GM19372 (cell line): ENCODE measurements around the gene AGAP1.

Source experiments
- ATAC-seq: cut with Tn5 transposase; IDR thresholded peaks from one replicate; pipeline ENCODE4 v1.9.1; 2021; ENCODE audit warnings: mild to moderate bottlenecking, low read depth, moderate library complexity; ENCODE audit not compliant: unreplicated experiment

AGAP1 gene

GRCh38 chr2:235527806-235528469, 34.1 kb downstream of the AGAP1 start:
- no peak for ATAC-seq

- no peak for ATAC-seq
Measured at GRCh38 chr2:235529621-235530020, 35.8 kb downstream of the AGAP1 start.

GRCh38 chr2:235530735-235531134, 36.9 kb downstream of the AGAP1 start:
- ATAC-seq: no peak

GRCh38 chr2:235532307-235532706, 38.5 kb downstream of the AGAP1 start:
- ATAC-seq: no peak

- no peak for ATAC-seq
Measured at GRCh38 chr2:235533198-235533597, 39.4 kb downstream of the AGAP1 start.

- ATAC-seq: no peak
Measured at GRCh38 chr2:235533616-235534385, 40.0 kb downstream of the AGAP1 start.

GRCh38 chr2:235534678-235535422, 41.0 kb downstream of the AGAP1 start:
- no peak for ATAC-seq

- ATAC-seq: no peak
Measured at GRCh38 chr2:235535423-235536130, 41.7 kb downstream of the AGAP1 start.

- no peak for ATAC-seq
Measured at GRCh38 chr2:235536711-235537110, 42.9 kb downstream of the AGAP1 start.

GRCh38 chr2:235537186-235537585, 43.3 kb downstream of the AGAP1 start:
- ATAC-seq: no peak

GRCh38 chr2:235537587-235537986, 43.7 kb downstream of the AGAP1 start:
- ATAC-seq: no peak

- ATAC-seq: no peak
Measured at GRCh38 chr2:235538144-235538639, 44.3 kb downstream of the AGAP1 start.

GRCh38 chr2:235538981-235539380, 45.1 kb downstream of the AGAP1 start:
- no peak for ATAC-seq

- ATAC-seq: no peak
Measured at GRCh38 chr2:235539773-235540172, 45.9 kb downstream of the AGAP1 start.

- no peak for ATAC-seq
Measured at GRCh38 chr2:235541016-235541415, 47.2 kb downstream of the AGAP1 start.

GRCh38 chr2:235541838-235542549, 48.2 kb downstream of the AGAP1 start:
- ATAC-seq: no peak

GRCh38 chr2:235542733-235543127, 48.9 kb downstream of the AGAP1 start:
- ATAC-seq: no peak

GRCh38 chr2:235543128-235543750, 49.4 kb downstream of the AGAP1 start:
- no peak for ATAC-seq

- no peak for ATAC-seq
Measured at GRCh38 chr2:235543851-235544688, 50.2 kb downstream of the AGAP1 start.
